GM23338 (cell line): ENCODE measurements around the gene DNAJC4.

ENCODE experiments used
- EZH2phosphoT487 ChIP-seq: fragments of 200-600 bp; sonication (generic); IDR thresholded peaks from one replicate; pipeline ENCODE4 v1.8.1; 2018; ENCODE audit warnings: antibody characterized with exemption; ENCODE audit not compliant: unreplicated experiment
- POLR2AphosphoS5 ChIP-seq: IDR thresholded peaks from 2 replicates; pipeline ENCODE4 v1.6.1; 2016; ENCODE audit warnings: antibody characterized with exemption, low read depth
- REST ChIP-seq: IDR thresholded peaks from one replicate; pipeline ENCODE4 v1.6.1; 2018; ENCODE audit warnings: antibody characterized with exemption; ENCODE audit not compliant: unreplicated experiment
- STAT1 ChIP-seq: IDR thresholded peaks from one replicate; pipeline ENCODE4 v1.6.1; 2016; ENCODE audit warnings: antibody characterized with exemption; ENCODE audit not compliant: unreplicated experiment
- ZNF331 ChIP-seq: fragments of 250-450 bp; sonication (Bioruptor Pico); IDR thresholded peaks from 2 replicates; pipeline ENCODE4 v1.5.0; 2020; ENCODE audit warnings: low read depth, mild to moderate bottlenecking, moderate library complexity
- TF ChIP-seq, protein P1 (sequence below), 2 experiments: fragments of 200-600 bp in 1 of 2; sonication (generic) in 1 of 2; conservative IDR thresholded peaks; 2 replicates each; pipeline versions ENCODE4 v1.5.1 to v1.6.1; 2016 to 2017; ENCODE audit warnings: antibody characterized with exemption in 2 of 2, low read depth in 2 of 2, mild to moderate bottlenecking in 2 of 2, moderate library complexity in 1 of 2

GRCh38 chr11:64276653-64277431, 46.5 kb downstream of the DNAJC4 start:
- no peak for TF ChIP-seq EZH2phosphoT487
- TF ChIP-seq, protein P1, sequence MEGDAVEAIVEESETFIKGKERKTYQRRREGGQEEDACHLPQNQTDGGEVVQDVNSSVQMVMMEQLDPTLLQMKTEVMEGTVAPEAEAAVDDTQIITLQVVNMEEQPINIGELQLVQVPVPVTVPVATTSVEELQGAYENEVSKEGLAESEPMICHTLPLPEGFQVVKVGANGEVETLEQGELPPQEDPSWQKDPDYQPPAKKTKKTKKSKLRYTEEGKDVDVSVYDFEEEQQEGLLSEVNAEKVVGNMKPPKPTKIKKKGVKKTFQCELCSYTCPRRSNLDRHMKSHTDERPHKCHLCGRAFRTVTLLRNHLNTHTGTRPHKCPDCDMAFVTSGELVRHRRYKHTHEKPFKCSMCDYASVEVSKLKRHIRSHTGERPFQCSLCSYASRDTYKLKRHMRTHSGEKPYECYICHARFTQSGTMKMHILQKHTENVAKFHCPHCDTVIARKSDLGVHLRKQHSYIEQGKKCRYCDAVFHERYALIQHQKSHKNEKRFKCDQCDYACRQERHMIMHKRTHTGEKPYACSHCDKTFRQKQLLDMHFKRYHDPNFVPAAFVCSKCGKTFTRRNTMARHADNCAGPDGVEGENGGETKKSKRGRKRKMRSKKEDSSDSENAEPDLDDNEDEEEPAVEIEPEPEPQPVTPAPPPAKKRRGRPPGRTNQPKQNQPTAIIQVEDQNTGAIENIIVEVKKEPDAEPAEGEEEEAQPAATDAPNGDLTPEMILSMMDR (conservative IDR thresholded peaks at IDR 0.05; ENCODE audit: low read depth in 2 of 2): no peak
- no peak for TF ChIP-seq REST
- TF ChIP-seq STAT1: no peak
- TF ChIP-seq POLR2AphosphoS5: no peak
- no peak for TF ChIP-seq ZNF331
